ENCODE results near the gene DGCR2.
"Not testable (repeated sequence)": the region's sequence is repeated elsewhere in the genome, so short reads cannot be mapped to it uniquely, and the experiment has no call there.

The DGCR2 gene

DNA sequence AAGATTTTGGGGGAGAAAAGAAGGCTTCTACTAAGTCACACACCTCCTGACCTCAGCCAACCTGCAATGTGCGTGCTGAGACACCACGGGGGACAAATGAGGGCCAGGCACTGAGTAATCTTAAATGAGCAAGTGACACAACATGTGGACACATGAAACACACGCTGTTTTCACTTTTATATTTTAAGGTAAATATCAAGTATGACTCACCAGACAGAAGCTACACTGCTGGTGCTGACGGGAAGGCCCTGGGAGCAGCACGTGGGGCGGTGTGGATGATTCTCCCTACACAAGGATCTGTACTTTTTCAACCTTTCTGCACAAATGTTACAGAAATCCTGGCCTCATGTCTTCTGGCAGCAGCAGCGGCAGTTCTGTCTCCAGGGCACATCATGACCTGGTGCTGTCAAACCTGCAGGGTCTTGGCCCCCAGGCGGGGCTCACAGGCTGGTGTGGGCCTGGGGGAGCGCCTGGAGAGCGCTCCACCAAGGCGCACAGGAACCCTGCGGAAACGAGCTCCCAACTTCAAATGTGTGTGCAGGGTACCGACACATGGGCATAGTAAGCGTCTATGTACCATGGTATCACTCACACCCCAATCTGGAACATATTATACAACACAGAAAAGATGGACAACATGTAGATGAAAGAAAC lies 61.7 kb downstream of the DGCR2 start:
- Histone ChIP-seq H3K4me3 (ENCODE audit: low read length) (no peak overlapping the region), H3K4me1 (ENCODE audit: control insufficient read depth, insufficient read depth, low read length) (peaks cover 14% of the 10 kb centered on the region), H3K27me3 (replicated peaks; ENCODE audit: control insufficient read depth, insufficient read depth, low read length) (no peaks in the 10 kb centered on the region), H3K36me3 (ENCODE audit: control insufficient read depth, insufficient read depth, low read length, severe bottlenecking) (peaks cover 70% of the 10 kb centered on the region), H3K9ac (ENCODE audit: low read length) (no peak overlapping the region), H3K9me3 (ENCODE audit: control insufficient read depth, low read length) (no peaks in the 10 kb centered on the region)
- peak; percentile 18 for DNase-seq (ENCODE audit: low read depth)

DNA sequence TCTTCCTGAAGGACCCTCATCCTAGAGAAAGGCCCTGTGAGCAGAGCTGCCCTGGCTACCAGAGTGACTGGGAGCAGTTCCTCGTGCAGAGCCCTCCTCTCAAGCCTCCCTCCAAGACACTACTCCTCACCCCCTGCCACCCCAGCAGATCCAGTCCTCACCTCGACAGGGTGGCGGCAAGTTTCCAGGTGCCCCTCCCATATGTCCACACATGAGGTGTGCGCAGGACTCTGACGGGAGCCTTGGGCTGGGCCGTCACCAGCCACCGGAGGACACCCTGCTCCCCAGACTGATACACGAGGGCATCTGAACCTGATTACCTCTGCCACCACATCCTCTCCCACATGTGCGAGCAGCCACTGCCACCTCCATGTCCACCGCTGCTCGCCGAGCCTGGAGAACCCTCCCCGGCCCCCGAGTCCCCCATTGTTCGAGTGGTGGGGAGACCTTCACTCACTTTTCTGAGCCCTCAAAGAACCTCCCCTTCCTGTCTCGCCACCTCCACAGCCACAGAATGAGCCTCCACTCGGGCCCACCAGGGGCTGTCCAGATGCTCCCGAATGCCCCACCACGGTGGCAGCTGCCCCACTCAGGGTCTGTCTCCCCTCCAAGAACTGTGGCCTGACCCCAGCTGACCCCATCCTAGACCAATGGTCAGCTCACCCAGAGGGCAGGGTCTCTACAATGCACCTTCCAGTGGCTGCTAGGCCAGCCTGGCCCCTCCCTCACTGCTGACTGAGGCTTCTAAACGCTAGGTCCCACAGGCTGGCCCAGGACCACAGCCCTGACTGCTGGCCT lies 62.5 kb downstream of the DGCR2 start:
- Histone ChIP-seq H3K4me1 (ENCODE audit: control insufficient read depth, insufficient read depth, low read length) (peaks cover 14% of the 10 kb centered on the region), H3K4me3 (ENCODE audit: low read length) (no peak overlapping the region), H3K27me3 (replicated peaks; ENCODE audit: control insufficient read depth, insufficient read depth, low read length) (no peaks in the 10 kb centered on the region), H3K9me3 (ENCODE audit: control insufficient read depth, low read length) (no peaks in the 10 kb centered on the region), H3K36me3 (ENCODE audit: control insufficient read depth, insufficient read depth, low read length, severe bottlenecking) (peaks cover 64% of the 10 kb centered on the region), H3K9ac (ENCODE audit: low read length) (no peak overlapping the region)
- DNase-seq (ENCODE audit: low read depth): no peak

DNA sequence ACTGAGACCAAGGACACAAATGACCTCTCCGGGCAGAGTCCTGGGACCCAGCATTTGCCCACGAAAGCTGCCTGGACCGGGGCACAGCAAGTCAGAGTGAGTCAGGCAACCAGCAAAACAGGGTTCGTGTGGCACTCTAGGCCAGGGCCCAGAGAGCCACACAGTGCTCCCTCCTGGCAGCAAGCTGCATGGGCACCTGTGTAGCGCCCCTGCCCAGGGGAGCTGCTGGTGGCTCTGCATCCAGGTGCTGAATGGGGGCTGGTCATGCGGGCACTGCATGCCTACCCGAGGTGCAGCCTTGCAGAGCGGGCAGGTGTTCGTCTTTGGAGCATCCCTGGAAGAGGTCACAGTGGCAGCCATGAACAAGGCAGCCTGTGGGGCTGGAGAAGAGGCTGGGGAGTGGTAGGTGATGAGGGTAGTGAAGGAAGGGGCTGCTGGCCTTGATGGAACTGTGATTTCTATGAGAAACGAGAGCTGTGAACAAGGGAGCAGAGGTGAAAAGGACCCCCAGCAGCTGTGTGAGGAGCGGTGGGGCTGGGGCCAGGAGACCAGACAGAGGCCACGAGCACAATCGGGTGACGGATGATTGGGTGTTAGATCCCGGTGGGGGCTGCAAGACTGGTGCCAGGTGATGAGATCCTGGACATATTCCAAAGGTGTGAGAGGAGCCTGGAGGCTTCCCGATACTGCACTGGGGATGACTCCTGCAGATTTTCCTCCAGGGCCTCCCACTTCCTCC lies 63.3 kb downstream of the DGCR2 start:
- Histone ChIP-seq H3K4me3 (ENCODE audit: low read length) (no peak overlapping the region), H3K9me3 (ENCODE audit: control insufficient read depth, low read length) (no peaks in the 10 kb centered on the region), H3K4me1 (ENCODE audit: control insufficient read depth, insufficient read depth, low read length) (peaks cover 12% of the 10 kb centered on the region), H3K9ac (ENCODE audit: low read length) (no peak overlapping the region), H3K27me3 (replicated peaks; ENCODE audit: control insufficient read depth, insufficient read depth, low read length) (no peaks in the 10 kb centered on the region), H3K36me3 (ENCODE audit: control insufficient read depth, insufficient read depth, low read length, severe bottlenecking) (peaks cover 62% of the 10 kb centered on the region)
- no peak for DNase-seq (ENCODE audit: low read depth)

DNA sequence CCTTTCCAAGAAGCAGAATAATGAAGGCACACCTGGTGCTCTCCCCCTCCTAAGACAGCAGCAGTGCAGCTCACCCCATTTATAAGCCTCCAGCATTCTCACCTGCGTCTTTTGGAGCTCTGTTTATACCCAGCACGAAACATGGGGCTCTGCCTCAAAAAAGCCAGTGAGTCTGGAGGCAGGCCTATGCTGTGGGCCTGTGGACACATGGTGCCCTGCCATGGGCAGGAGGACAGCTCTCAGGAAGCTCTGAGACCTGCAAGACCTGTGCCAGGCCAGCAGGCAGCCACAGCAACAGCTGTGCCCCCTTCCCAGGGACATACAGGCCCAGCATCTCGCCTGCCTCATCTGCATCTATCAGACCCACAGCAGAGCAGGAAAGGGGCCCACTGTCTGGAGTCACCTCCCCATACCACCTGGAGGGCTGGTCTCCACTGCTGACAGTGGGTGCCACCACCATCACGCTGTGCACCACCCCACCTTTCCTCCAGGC lies 64.2 kb downstream of the DGCR2 start:
- H3K9me3 ChIP-seq (ENCODE audit: control insufficient read depth, low read length): no peaks in the 10 kb centered on the region
- H3K27me3 ChIP-seq (replicated peaks; ENCODE audit: control insufficient read depth, insufficient read depth, low read length): no peaks in the 10 kb centered on the region
- H3K9ac ChIP-seq (ENCODE audit: low read length): no peak overlapping the region
- no peak for DNase-seq (ENCODE audit: low read depth)
- H3K4me3 ChIP-seq (ENCODE audit: low read length): no peak overlapping the region
- peaks cover 62% of the 10 kb centered on the region for H3K36me3 ChIP-seq (ENCODE audit: control insufficient read depth, insufficient read depth, low read length, severe bottlenecking)
- H3K4me1 ChIP-seq (ENCODE audit: control insufficient read depth, insufficient read depth, low read length): peaks cover 10% of the 10 kb centered on the region

DNA sequence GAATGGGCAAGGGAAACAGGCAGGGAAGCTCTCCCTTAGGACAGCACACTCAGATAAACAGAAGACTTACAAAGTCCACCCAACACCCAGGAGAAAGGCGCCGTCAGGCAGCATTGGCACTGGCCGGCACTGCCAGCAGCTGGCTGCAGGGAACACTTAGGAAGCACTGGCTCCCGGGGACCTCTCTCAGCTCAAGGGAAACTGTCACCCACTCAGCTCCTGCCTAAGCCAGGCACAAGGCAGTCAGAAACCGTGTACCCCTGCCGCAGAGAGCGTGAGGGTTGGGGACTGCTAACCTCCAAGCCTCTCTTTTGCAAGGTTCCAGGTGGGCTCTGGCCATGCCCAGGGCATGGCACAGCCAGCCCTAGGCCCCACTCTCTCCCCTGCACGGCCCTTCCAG lies 64.7 kb downstream of the DGCR2 start:
- no peak for DNase-seq (ENCODE audit: low read depth)
- H3K9me3 ChIP-seq (ENCODE audit: control insufficient read depth, low read length): no peaks in the 10 kb centered on the region
- H3K9ac ChIP-seq (ENCODE audit: low read length): no peak overlapping the region
- no peak overlapping the region for H3K4me3 ChIP-seq (ENCODE audit: low read length)
- H3K36me3 ChIP-seq (ENCODE audit: control insufficient read depth, insufficient read depth, low read length, severe bottlenecking): peaks cover 62% of the 10 kb centered on the region
- no peaks in the 10 kb centered on the region for H3K27me3 ChIP-seq (replicated peaks; ENCODE audit: control insufficient read depth, insufficient read depth, low read length)
- H3K4me1 ChIP-seq (ENCODE audit: control insufficient read depth, insufficient read depth, low read length): peaks cover 12% of the 10 kb centered on the region

DNA sequence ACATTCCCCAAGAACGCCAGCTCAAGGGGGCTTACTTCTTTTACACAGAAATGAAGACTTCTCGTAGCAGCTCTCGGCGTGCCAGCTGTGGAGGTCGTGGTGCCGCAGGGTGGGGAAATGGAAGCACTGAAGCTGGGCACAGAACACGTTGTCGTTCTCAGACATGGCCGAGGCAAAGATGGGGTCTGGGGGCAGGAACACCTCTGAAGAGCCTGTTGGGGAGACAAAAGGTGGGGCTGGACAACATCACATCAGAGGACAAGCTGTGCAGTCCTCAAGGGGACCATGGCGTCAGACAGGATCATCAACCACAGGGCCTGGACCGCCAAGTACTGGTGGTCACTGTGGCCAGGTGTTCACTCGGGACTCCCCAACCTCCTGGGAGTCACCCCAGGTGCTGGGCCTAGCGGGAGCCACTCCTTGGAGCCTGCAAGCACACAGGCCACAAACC lies 65.2 kb downstream of the DGCR2 start:
- H3K4me1 ChIP-seq (ENCODE audit: control insufficient read depth, insufficient read depth, low read length): peaks cover 6% of the 10 kb centered on the region
- H3K4me3 ChIP-seq (ENCODE audit: low read length): no peak overlapping the region
- H3K9ac ChIP-seq (ENCODE audit: low read length): no peak overlapping the region
- DNase-seq (ENCODE audit: low read depth): no peak
- peaks cover 64% of the 10 kb centered on the region for H3K36me3 ChIP-seq (ENCODE audit: control insufficient read depth, insufficient read depth, low read length, severe bottlenecking)
- H3K9me3 ChIP-seq (ENCODE audit: control insufficient read depth, low read length): no peaks in the 10 kb centered on the region
- no peaks in the 10 kb centered on the region for H3K27me3 ChIP-seq (replicated peaks; ENCODE audit: control insufficient read depth, insufficient read depth, low read length)

DNA sequence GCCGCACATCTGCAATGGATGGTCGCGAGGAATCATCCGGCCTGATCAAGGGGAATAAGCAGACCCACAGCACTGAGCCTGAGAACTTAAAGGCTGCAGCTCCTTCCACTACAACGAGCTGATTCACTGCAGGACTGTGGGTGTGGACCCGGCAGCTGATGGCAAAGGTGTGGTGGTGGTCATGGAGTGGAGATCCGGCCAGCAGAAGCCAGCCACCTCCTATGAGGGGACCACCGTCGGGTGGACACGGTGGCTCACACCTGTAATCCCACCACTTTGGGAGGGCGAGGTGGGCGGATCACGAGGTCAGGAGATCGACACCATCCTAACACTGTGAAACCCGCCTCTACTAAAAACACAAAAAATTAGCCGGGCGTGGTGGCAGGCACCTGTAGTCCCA lies 66.4 kb downstream of the DGCR2 start:
- Histone ChIP-seq H3K27me3 (replicated peaks; ENCODE audit: control insufficient read depth, insufficient read depth, low read length) (no peaks in the 10 kb centered on the region), H3K9ac (ENCODE audit: low read length) (no peak overlapping the region), H3K36me3 (ENCODE audit: control insufficient read depth, insufficient read depth, low read length, severe bottlenecking) (peaks cover 71% of the 10 kb centered on the region), H3K4me3 (ENCODE audit: low read length) (no peak overlapping the region), H3K4me1 (ENCODE audit: control insufficient read depth, insufficient read depth, low read length) (peaks cover 4% of the 10 kb centered on the region), H3K9me3 (ENCODE audit: control insufficient read depth, low read length) (no peaks in the 10 kb centered on the region)
- DNase-seq (ENCODE audit: low read depth): no peak

DNA sequence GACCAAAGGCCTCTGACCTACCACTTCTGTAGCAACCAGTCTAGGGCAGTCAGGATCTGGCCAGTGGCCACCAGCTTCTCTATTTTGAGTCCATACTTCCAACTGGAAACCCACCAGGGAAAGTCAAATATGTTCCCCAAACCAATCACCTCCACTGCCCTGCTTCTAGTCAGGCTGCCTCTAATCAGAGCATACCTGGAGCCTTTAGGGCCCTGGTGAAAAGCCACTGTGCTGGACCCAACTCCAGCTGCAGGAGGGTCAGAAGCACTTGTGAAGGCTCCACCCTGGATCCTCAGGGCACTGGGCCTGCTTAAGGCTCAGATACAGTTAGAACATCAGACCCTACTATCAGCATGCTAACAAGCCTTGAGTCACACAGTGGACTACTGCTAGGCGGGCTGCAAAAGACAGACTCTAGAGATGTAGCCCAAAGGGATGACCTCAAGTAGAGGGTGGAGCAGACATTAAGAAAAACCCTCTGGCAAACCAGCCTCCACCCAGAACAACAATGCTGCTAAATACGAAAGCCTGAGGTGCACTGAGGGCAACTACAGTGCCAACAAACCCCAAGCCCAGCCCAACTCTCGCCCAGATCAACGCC lies 69.2 kb downstream of the DGCR2 start:
- Histone ChIP-seq H3K9me3 (ENCODE audit: control insufficient read depth, low read length) (no peaks in the 10 kb centered on the region), H3K4me3 (ENCODE audit: low read length) (no peak overlapping the region), H3K36me3 (ENCODE audit: control insufficient read depth, insufficient read depth, low read length, severe bottlenecking) (peaks cover 59% of the 10 kb centered on the region), H3K4me1 (ENCODE audit: control insufficient read depth, insufficient read depth, low read length) (peaks cover 4% of the 10 kb centered on the region), H3K9ac (ENCODE audit: low read length) (no peak overlapping the region), H3K27me3 (replicated peaks; ENCODE audit: control insufficient read depth, insufficient read depth, low read length) (no peaks in the 10 kb centered on the region)
- DNase-seq (ENCODE audit: low read depth): no peak

DNA sequence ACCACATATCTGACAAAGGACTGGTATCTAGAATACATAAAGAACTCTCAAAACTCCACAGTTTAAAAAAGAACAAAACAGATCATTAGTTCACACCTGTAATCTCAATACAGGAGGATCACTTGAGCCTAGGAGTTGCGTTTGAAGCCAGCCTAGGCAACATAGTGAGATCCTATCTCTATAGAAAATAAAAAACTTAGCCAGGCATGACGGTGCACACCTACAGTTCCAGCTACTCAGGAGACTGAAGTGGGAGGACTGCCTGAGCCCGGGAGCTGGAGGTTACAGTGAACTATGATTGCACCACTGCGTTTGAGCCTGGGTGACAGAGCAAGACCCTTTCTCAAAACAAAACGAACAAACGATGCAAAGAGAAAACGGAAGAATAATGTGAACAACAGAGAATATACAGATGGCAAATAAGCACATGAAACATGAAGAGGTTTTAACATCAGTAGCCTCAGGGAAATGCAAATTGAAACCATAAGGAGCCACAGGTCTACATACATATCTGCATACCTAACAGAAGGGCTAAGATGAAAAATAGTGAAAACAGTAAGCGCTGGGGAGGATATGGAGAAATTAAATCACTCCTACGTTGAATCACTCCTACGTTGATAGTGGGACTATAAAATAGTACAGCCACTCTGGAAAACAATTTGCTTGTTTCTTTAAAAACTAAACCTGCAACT lies 70.7 kb downstream of the DGCR2 start:
- H3K9me3 ChIP-seq (ENCODE audit: control insufficient read depth, low read length): no peaks in the 10 kb centered on the region
- DNase-seq (ENCODE audit: low read depth): peak; percentile 7
- H3K9ac ChIP-seq (ENCODE audit: low read length): no peak overlapping the region
- H3K36me3 ChIP-seq (ENCODE audit: control insufficient read depth, insufficient read depth, low read length, severe bottlenecking): peaks cover 62% of the 10 kb centered on the region
- H3K27me3 ChIP-seq (replicated peaks; ENCODE audit: control insufficient read depth, insufficient read depth, low read length): no peaks in the 10 kb centered on the region
- H3K4me1 ChIP-seq (ENCODE audit: control insufficient read depth, insufficient read depth, low read length): peaks cover 4% of the 10 kb centered on the region
- H3K4me3 ChIP-seq (ENCODE audit: low read length): no peak overlapping the region

DNA sequence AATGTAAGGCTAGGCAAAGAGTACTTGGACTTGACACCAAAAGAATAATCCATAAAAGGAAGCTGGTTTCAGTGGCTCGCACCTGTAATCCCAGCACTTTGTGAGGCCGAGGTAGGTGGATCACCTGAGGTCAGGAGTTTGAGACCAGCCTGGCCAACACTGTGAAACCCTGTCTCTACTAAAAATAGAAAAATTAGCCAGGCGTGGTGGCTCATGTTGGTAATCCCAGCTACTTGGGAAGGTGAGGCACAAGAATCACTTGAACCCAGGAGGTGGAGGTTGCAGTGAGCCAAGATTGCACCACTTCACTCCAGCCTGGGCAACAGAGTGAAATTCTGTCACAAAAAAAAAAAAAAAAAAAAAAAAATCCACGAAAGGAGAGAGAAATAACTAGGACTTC lies 71.4 kb downstream of the DGCR2 start:
- H3K4me3 ChIP-seq (ENCODE audit: low read length); H3K9ac ChIP-seq (ENCODE audit: low read length); DNase-seq (ENCODE audit: low read depth); H3K27me3 ChIP-seq (replicated peaks; ENCODE audit: control insufficient read depth, insufficient read depth, low read length); H3K9me3 ChIP-seq (ENCODE audit: control insufficient read depth, low read length); H3K4me1 ChIP-seq (ENCODE audit: control insufficient read depth, insufficient read depth, low read length): not testable (repeated sequence)
- H3K36me3 ChIP-seq (ENCODE audit: control insufficient read depth, insufficient read depth, low read length, severe bottlenecking): peaks cover 64% of the 10 kb centered on the region

Data from adipocyte (in vitro differentiated cells).